HCT116 (cell line): ENCODE measurements around the gene SRCAP. TPM values are rescaled to one million over a fixed set of nuclear protein-coding genes. Genes with fewer than 3 reads are reported as not detected.

Experiments
- ATAC-seq: fragments of 200-7000 bp; cut with Tn5 transposase; 2 replicates; pipeline ENCODE4 v1.9.1; 2020; ENCODE audit warnings: mild to moderate bottlenecking, moderate library complexity
- BruUV-seq: library from RNA; stranded (reverse); fragments of 400-500 nt; replicated peaks from 2 replicates; lab custom pipeline; 2021; lab: Mats Ljungman, UMichigan
- CTCF ChIA-PET: fragments of 300-600 bp; sonication (Branson Sonifier 250); formaldehyde crosslinking; loops from one replicate; lab custom pipeline; 2021; ENCODE audit warnings: antibody characterized with exemption; lab: Charles Lee
- POLR2A ChIA-PET: fragments of 300-600, 350-600 bp; sonication (Branson Sonifier 250); formaldehyde crosslinking; loops from one replicate; lab custom pipeline; 2021; ENCODE audit warnings: antibody characterized with exemption; lab: Charles Lee
- RAD21 ChIA-PET, 2 experiments: fragments of 300-600 bp; sonication (Branson Sonifier 250); formaldehyde crosslinking; loops; one replicate each; lab custom pipeline; 2023; ENCODE audit warnings: low total read pairs in 2 of 2; ENCODE audit not compliant: uncharacterized antibody in 2 of 2, unreplicated experiment in 2 of 2, low non-redundant PET in 1 of 2; lab: Charles Lee
- DNase-seq: peaks from one replicate; pipeline ENCODE4 v3.0.0-alpha.2; 2010; ENCODE audit warnings: low read depth, low spot score
- H2AFZ ChIP-seq: fragments of 200-600 bp; shearing (Covaris generic), sonication (generic); 2 replicates; pipeline ENCODE4 v1.6.1; 2017; ENCODE audit warnings: low read depth, mixed run types, mixed read lengths, antibody characterized with exemption, low read length; ENCODE audit not compliant: poor library complexity, severe bottlenecking
- H3K27ac ChIP-seq: 2 replicates; pipeline ENCODE4 v1.5.1; 2012; ENCODE audit warnings: low read depth, low read length
- H3K27me3 ChIP-seq: fragments of 200-600 bp; sonication (generic); 2 replicates; pipeline ENCODE4 v1.6.1; 2016; ENCODE audit warnings: mixed run types, low read length, mixed read lengths; ENCODE audit not compliant: insufficient read depth
- H3K36me3 ChIP-seq, 2 experiments: fragments of 200-500 bp in 1 of 2; fragments of 200-600 bp in 1 of 2; sonication (Bioruptor generic) in 1 of 2; sonication (generic) in 1 of 2; 2 replicates each; pipeline versions ENCODE4 v1.5.1 to v1.6.1; 2014 to 2016; ENCODE audit warnings: low read length in 2 of 2, inconsistent platforms in 1 of 2, mixed read lengths in 1 of 2, mixed run types in 1 of 2; ENCODE audit not compliant: insufficient read depth in 2 of 2, control insufficient read depth in 1 of 2
- H3K4me1 ChIP-seq, 2 experiments: fragments of 200-600 bp in 1 of 2; sonication (generic) in 1 of 2; 2 replicates each; pipeline versions ENCODE4 v1.5.1 to v1.6.1; 2012 to 2017; ENCODE audit warnings: low read length in 2 of 2, inconsistent platforms in 1 of 2, mild to moderate bottlenecking in 1 of 2, mixed read lengths in 1 of 2, mixed run types in 1 of 2, moderate library complexity in 1 of 2; ENCODE audit not compliant: insufficient read depth in 2 of 2, control insufficient read depth in 1 of 2
- H3K4me2 ChIP-seq: fragments of 200-600 bp; sonication (generic); 2 replicates; pipeline ENCODE4 v1.6.1; 2017; ENCODE audit warnings: mixed run types, low read length, mixed read lengths
- H3K4me3 ChIP-seq, 2 experiments: fragments of 200-600 bp in 1 of 2; sonication (generic) in 1 of 2; replicated peaks in 1 of 2; 2 replicates each; pipeline ENCODE4 v1.5.1; 2011 to 2016; ENCODE audit warnings: low read length in 2 of 2, control low read depth in 1 of 2, low read depth in 1 of 2, mild to moderate bottlenecking in 1 of 2, mixed read lengths in 1 of 2, mixed run types in 1 of 2
- H3K79me2 ChIP-seq: fragments of 200-600 bp; sonication (generic); 2 replicates; pipeline ENCODE4 v1.6.1; 2017; ENCODE audit warnings: mild to moderate bottlenecking, mixed run types, low read length, moderate library complexity, mixed read lengths; ENCODE audit not compliant: insufficient read depth
- H3K9ac ChIP-seq: fragments of 200-600 bp; sonication (generic); 2 replicates; pipeline ENCODE4 v1.6.1; 2016; ENCODE audit warnings: low read length, mixed read lengths
- H3K9me2 ChIP-seq: fragments of 200-600 bp; sonication (generic), shearing (Covaris generic); 2 replicates; pipeline ENCODE4 v1.6.1; 2017; ENCODE audit warnings: mixed run types, mild to moderate bottlenecking, moderate library complexity; ENCODE audit not compliant: insufficient read depth
- H3K9me3 ChIP-seq, 2 experiments: fragments of 200-500 bp in 1 of 2; fragments of 200-600 bp in 1 of 2; sonication (Bioruptor generic) in 1 of 2; sonication (generic) in 1 of 2; 2 replicates each; pipeline ENCODE4 v1.6.1; 2014 to 2017; ENCODE audit warnings: low read length in 2 of 2, mixed read lengths in 2 of 2, inconsistent platforms in 1 of 2, low read depth in 1 of 2, mild to moderate bottlenecking in 1 of 2, mixed run types in 1 of 2, moderate library complexity in 1 of 2; ENCODE audit not compliant: control insufficient read depth in 1 of 2, insufficient read depth in 1 of 2
- H4K20me1 ChIP-seq: fragments of 200-600 bp; sonication (generic), shearing (Covaris generic); 2 replicates; pipeline ENCODE4 v1.6.1; 2017; ENCODE audit warnings: mixed run types, mild to moderate bottlenecking, moderate library complexity; ENCODE audit not compliant: insufficient read depth
- ATF3 ChIP-seq: IDR thresholded peaks from 2 replicates; pipeline ENCODE4 v1.6.1; 2012
- CEBPB ChIP-seq: IDR thresholded peaks from 2 replicates; pipeline ENCODE4 v1.6.1; 2012; ENCODE audit warnings: low read depth
- CTCF ChIP-seq, 3 experiments: fragments of 200-600 bp in 1 of 3; sonication (generic) in 1 of 3; IDR thresholded peaks in 2 of 3; conservative IDR thresholded peaks in 1 of 3; 2 replicates each; pipeline ENCODE4 v1.5.1; 2012 to 2017; ENCODE audit warnings: low read depth in 2 of 3, low read length in 2 of 3, antibody characterized with exemption in 1 of 3, borderline replicate concordance in 1 of 3, control low read depth in 1 of 3, mild to moderate bottlenecking in 1 of 3, mixed read lengths in 1 of 3, mixed run types in 1 of 3, moderate library complexity in 1 of 3; ENCODE audit not compliant: insufficient read depth in 1 of 3
- EZH2phosphoT487 ChIP-seq: fragments of 200-600 bp; IDR thresholded peaks from 2 replicates; pipeline ENCODE4 v1.6.1; 2018; ENCODE audit warnings: antibody characterized with exemption, borderline replicate concordance
- FOSL1 ChIP-seq: IDR thresholded peaks from 2 replicates; pipeline ENCODE4 v1.6.1; 2012; ENCODE audit warnings: low read depth
- POLR2A ChIP-seq: IDR thresholded peaks from 2 replicates; pipeline ENCODE4 v1.7.0; 2011; ENCODE audit warnings: borderline replicate concordance; ENCODE audit not compliant: insufficient read depth, insufficient read length; ENCODE audit errors: extremely low read depth
- POLR2AphosphoS5 ChIP-seq: IDR thresholded peaks from 2 replicates; pipeline ENCODE4 v1.6.1; 2011; ENCODE audit warnings: mild to moderate bottlenecking, low read depth, low read length, moderate library complexity
- TCF7L2 ChIP-seq: IDR thresholded peaks from 2 replicates; pipeline ENCODE4 v1.7.0; 2011; ENCODE audit warnings: borderline replicate concordance, inconsistent platforms; ENCODE audit not compliant: insufficient read depth, insufficient read length; ENCODE audit errors: extremely low read depth
- YY1 ChIP-seq: IDR thresholded peaks from 2 replicates; pipeline ENCODE4 v1.6.1; 2011; ENCODE audit warnings: low read length, low read depth, moderate library complexity, mild to moderate bottlenecking; ENCODE audit not compliant: insufficient replicate concordance; ENCODE audit errors: extremely low read depth
- ZBTB33 ChIP-seq: IDR thresholded peaks from 2 replicates; pipeline ENCODE4 v1.6.1; 2011; ENCODE audit warnings: mild to moderate bottlenecking, low read length, moderate library complexity; ENCODE audit not compliant: insufficient replicate concordance; ENCODE audit errors: extremely low read depth
- intact Hi-C: fragments of 100-400 bp; cut with micrococcal nuclease; formaldehyde crosslinking; loops from 2 replicates; pipeline ENCODE4 v1.10.0; 2022
- total RNA-seq: library from RNA; stranded (reverse); gene quantifications from one replicate; pipeline ENCODE4 v1.2.1, GENCODE V29; 2021; ENCODE audit not compliant: unreplicated experiment

Gene SRCAP
- total RNA-seq, 1 experiment from 2014 or later, result 59.6 TPM

- Histone ChIP-seq H2AFZ (no peak within 1 kb of the TSS), H3K27ac (peak within 1 kb of the TSS; percentile 97), H4K20me1 (no peaks in the 10 kb centered on the region), H3K4me2 (peak within 1 kb of the TSS; percentile 80), H3K36me3 (peaks cover 18 to 27% of the 10 kb centered on the region in 2 experiments), H3K79me2 (peaks cover 34% of the 10 kb centered on the region), H3K4me1 (peaks cover 18 to 24% of the 10 kb centered on the region in 2 experiments), H3K9ac (peak within 1 kb of the TSS; percentile 90), H3K27me3 (no peaks in the 10 kb centered on the region), H3K9me3 (no peaks in the 10 kb centered on the region), H3K4me3 (peak within 1 kb of the TSS; percentile 88 to 94), H3K9me2 (no peaks in the 10 kb centered on the region)
- intact Hi-C loops, result loop anchor here (2.0 kb wide), 1 partner anchor 41 kb away; the partner anchor contains the start of gene SRCAP
- DNase-seq (peak; percentile 100), ATAC-seq (peak; percentile 83)
- CTCF ChIA-PET, result interaction anchor here (1.0 to 2.4 kb wide), 7 partner anchors 8 to 546 kb away, joined by 3 to 9 read pairs (median 5); partner anchors contain the start of genes DCTPP1 and PRR14
- POLR2A ChIA-PET, result interaction anchor here (0.6 to 1.0 kb wide), 2 partner anchors 36 to 147 kb away, joined by 3 to 4 read pairs; no protein-coding TSS in a partner anchor
- peak in 2 of 3 experiments; percentile 71 to 73; a peak in 4 of 6 replicates for TF ChIP-seq CTCF (IDR thresholded peaks at IDR 0.05 in 2 of 3, conservative IDR thresholded peaks at IDR 0.05 in 1 of 3; ENCODE audit: borderline replicate concordance in 1 of 3, insufficient read depth in 1 of 3, low read depth in 2 of 3, low read length in 2 of 3)
- TF ChIP-seq CEBPB, result no peak
- TF ChIP-seq YY1, result peak; percentile 3
- no peak for TF ChIP-seq FOSL1
- peak; percentile 55 for TF ChIP-seq POLR2A
- no peak for TF ChIP-seq EZH2phosphoT487
- peak; percentile 65 for TF ChIP-seq POLR2AphosphoS5
- no peak for TF ChIP-seq ATF3
- TF ChIP-seq TCF7L2, result peak; percentile 49
- peak; percentile 16 for TF ChIP-seq ZBTB33
- RAD21 ChIA-PET, result interaction anchor here in 1 of 2 experiments (1.0 kb wide), 1 partner anchor 147 kb away, joined by 3 read pairs; no protein-coding TSS in a partner anchor
- no TSS peak for BruUV-seq
These were observed 40.9 kb upstream of the SRCAP start, which contains the start of gene FBRS for GRCh38 chr16:30657866-30658730. TSS of gene FBRS (plus strand) at chr16:30658431. CDS start at chr16:30659519, 1,088 bp downstream.
